Epithelial cell of proximal tubule (primary cell): ENCODE results near the gene RPTOR. TPM values are rescaled to one million over a fixed set of nuclear protein-coding genes. Genes with fewer than 3 reads are reported as not detected.

Experiments
- DNase-seq: peaks from one replicate; pipeline ENCODE4 v3.0.0-alpha.2; 2011; ENCODE audit warnings: low read depth
- H3K4me3 ChIP-seq: 2 replicates; pipeline ENCODE4 v1.5.1; 2011; ENCODE audit warnings: low read depth, mild to moderate bottlenecking, low read length
- CTCF ChIP-seq: conservative IDR thresholded peaks from 2 replicates; pipeline ENCODE4 v1.5.1; 2012; ENCODE audit warnings: low read depth, mild to moderate bottlenecking, low read length
- total RNA-seq: library from RNA; depleted of rRNA; stranded (reverse); fragments of >200 nt; gene quantifications from 2 replicates; pipeline ENCODE4 v1.2.3, GENCODE V29; 2015

RPTOR gene
- total RNA-seq, 1 donor from 2014 or later, result 24.4 TPM

GRCh38 chr17:80977172-80977571 lies 432.5 kb downstream of the RPTOR start:
- H3K4me3 ChIP-seq, result no peak overlapping the region
- TF ChIP-seq CTCF, result no peak
- DNase-seq, result no peak

GRCh38 chr17:80978499-80979497 lies 434.2 kb downstream of the RPTOR start:
- TF ChIP-seq CTCF, result no peak
- no peak for DNase-seq
- H3K4me3 ChIP-seq, result no peak overlapping the region

- no peak for DNase-seq
- no peak for TF ChIP-seq CTCF
- no peak overlapping the region for H3K4me3 ChIP-seq
Measured at GRCh38 chr17:80979547-80980378, 435.1 kb downstream of the RPTOR start.

GRCh38 chr17:80980397-80981061 lies 435.9 kb downstream of the RPTOR start:
- no peak for DNase-seq
- no peak for TF ChIP-seq CTCF
- H3K4me3 ChIP-seq, result no peak overlapping the region

GRCh38 chr17:80981062-80981902 lies 436.6 kb downstream of the RPTOR start:
- no peak for DNase-seq
- H3K4me3 ChIP-seq, result no peak overlapping the region
- peak; percentile 42 for TF ChIP-seq CTCF

GRCh38 chr17:80981929-80982425 lies 437.3 kb downstream of the RPTOR start:
- no peak overlapping the region for H3K4me3 ChIP-seq
- DNase-seq, result no peak
- TF ChIP-seq CTCF, result no peak
